T47D (cell line): Measurements from ENCODE around the gene WDR27.

Experiments
- DNase-seq, 2 experiments: peaks; one replicate each; pipeline versions ENCODE4 v3.0.0 to v3.0.0-alpha.2; 2011 to 2012; ENCODE audit warnings: low read depth in 1 of 2, low spot score in 1 of 2
- JUND ChIP-seq: IDR thresholded peaks from 2 replicates; pipeline ENCODE4 v1.6.1; 2012; ENCODE audit warnings: low read depth
- in situ Hi-C: cut with HindIII; loops from 2 replicates; pipeline ENCODE4 v1.10.0; 2016; ENCODE audit warnings: low sequenced_read_pairs, low pct_unique_long_range_greater_than_20kb

The WDR27 gene

DNA sequence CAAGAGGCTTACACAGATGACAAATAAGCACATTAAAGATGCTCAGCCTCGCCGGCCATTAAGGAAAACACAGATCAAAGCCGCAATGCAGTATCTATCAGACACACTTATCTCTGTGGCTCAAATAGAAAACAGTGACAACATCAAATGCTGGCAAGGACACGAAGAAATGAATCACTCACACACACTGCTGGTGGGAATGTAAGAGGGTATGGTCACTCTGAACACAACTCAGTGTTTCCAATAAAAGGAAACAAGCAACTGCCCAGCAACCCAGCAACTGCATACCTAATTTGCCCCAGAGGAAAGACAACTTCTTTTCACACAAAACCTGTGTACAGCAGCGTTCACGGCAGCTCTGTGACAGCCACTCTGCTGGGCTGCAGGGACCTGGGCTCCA is 155.8 kb downstream of the WDR27 start:
- no peak for DNase-seq
- in situ Hi-C loops = no loop called here
- TF ChIP-seq JUND = no peak

DNA sequence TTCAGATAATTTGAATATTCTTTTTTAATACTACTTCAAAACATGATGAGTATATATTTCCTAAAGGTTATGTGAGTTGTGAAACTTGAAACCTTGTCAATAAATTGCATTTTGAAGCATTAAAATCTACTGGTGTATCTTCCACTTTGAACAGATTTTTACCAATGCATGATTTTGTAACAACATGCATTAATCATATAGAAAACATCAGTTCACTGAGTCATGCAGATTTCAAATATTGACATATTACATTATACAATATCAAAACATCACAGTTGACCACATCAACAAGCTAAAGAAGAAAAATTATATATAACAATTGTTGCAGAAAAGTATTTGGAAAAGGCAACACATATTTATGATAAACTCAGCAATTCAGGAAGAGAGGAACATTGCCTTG is 158.1 kb downstream of the WDR27 start:
- DNase-seq = no peak
- no peak for TF ChIP-seq JUND
- in situ Hi-C loops = no loop called here

DNA sequence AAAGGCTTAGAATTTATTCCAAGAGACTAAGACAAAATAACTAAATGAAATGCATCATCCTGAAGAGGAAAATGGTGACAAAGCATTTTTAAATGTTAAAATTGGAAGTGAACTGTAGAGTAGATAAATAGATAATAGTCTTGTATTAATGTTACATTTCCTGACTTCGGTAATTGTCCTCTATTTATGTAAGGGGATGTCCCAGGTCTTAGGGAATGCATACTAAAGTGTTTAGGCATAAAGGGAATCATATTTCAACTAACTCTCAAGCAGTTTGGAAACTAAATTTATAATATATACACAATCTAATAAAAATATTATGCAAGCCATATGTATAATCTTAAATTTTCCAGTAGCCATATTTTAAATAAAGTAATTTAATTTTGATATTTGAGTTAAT is 159.3 kb downstream of the WDR27 start:
- in situ Hi-C loops = no loop called here
- TF ChIP-seq JUND = no peak
- DNase-seq = no peak

DNA sequence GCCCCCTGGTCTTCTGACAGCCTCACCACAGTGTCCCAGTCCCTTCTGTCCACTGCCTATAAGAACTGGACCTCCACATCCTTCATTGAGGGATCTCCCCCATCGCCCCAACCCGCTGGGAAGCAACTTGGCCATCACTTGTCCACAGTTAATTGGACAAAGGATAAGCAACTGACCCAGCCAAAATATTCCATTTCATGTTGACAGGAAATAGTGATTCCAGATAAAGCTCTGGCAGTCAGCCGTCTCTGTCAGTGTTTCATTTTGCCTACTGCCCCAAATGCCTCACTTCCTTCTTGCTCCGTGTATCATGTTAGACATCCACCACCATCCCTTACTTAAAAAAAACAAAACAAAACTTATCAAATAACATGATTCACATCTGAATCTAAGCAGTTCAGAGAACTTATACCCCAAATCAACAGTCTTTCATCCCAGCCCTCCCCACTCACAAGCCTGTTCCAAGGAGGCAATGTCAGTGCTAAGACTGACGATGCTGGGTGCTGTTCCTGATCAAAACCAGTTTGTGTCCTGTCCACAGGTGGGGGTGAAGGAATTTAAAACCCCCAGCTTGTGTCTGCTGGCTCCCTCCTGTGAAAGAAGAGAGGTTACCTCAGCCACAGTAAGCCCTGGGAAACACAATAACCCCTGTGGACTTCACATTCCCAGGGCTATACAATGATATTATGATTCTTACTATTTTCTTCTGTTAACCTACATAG is 162.5 kb downstream of the WDR27 start:
- DNase-seq = no peak
- TF ChIP-seq JUND = no peak
- in situ Hi-C loops = no loop called here

DNA sequence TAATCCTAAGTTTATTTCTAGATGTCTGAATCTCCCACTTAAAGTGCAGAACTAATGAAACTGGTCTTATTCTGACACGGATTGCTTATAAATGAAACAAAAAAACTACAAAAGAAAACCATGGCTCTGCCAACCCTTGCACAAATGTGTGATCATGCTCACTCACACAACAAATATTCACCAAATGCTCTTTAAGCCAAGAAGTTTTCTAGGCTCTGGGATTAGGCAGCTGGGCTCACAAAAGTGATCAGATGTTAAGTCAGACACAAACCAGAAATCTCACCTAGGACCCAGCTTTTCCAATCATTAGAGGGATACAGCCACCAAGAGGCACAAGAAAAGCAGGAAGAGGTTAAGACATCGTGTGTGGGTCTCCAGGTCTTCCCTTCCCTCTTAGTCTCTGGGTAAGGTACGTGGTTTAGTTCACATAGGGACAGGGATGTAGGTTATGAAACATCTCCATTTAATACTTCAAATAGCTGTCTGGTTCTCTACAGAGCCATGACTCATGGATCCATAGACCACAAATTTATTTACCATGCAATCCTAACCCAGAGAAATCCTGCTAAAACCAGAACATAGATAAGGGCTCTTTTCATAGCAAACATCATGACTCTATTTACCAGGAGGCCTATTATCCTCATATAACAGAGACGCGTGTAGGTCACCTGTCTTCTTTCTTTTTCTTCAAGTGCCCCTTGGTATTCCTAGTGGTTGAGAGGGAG is 165.2 kb downstream of the WDR27 start:
- in situ Hi-C loops = no loop called here
- no peak for DNase-seq
- TF ChIP-seq JUND = no peak

DNA sequence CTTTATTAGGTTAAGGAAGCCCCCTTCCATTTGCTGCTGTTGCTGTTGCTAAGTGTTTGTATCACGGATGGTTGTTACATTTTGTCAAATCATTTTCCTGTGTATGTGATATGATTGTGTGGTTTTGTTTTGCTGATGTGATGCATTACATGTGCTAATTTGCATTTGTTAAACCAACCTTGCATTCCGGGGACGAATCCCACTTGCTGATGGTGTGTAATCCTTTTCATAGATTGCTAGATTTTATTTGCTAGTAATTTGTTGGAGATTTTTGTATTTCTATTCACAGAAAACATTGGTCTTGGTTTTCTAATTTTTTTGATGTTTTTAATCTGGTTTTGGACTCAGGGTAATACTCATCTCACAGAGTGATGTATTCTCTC is 167.8 kb downstream of the WDR27 start:
- no peak for TF ChIP-seq JUND
- DNase-seq = no peak
- in situ Hi-C loops = no loop called here

DNA sequence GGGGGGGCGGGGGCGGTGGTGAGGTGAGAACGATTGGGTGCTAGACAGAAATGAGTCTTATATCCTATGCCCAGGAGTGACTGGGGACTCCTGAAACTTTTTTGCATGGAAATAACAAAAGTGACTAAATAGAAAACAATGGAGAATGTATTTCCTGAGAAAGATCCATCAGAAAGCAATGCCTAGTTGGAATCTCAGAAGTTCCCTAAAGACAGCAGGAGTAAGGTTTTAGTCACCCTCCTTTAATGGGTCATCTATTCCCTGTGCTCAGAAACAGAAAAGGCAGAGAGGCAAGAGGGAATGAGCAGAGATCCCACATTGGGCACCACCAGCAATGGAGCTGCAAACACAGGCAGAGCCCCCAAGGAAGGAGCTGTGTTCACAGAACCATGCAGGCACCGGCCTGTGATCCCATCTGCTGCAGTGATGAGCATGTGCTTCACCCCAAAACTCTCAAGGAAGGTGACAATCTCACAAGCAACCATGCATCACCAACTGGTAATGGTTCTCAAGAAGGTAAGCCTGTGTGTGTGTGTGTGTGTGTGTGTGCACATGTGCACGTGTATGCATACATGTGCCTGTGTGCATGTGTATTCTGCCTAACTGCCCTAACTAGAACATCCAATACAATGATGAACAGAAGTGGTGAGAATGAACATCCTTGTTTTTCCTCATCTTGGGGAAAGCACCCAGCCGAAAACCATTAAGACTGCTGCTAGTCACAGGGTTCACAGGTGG is 168.4 kb downstream of the WDR27 start:
- TF ChIP-seq JUND = no peak
- DNase-seq = no peak
- in situ Hi-C loops = no loop called here

DNA sequence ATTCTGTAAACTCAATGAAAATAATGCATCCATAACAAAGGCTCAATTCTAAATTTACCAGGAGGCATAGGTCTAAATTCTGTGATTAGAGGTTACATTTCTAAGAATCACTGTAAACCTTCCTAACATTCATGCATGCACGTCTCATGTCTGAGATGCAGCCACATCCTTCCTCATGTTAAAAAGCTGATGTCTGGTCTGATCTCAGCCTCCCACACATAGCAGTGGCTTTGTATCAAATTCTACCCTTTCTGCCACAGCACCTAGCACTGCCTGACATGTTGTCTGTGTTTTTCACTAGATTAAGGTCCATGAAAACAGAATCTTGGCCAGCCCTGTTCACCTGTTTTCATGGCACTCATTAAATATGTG is 171.1 kb downstream of the WDR27 start:
- no peak for TF ChIP-seq JUND
- in situ Hi-C loops = no loop called here
- no peak for DNase-seq

DNA sequence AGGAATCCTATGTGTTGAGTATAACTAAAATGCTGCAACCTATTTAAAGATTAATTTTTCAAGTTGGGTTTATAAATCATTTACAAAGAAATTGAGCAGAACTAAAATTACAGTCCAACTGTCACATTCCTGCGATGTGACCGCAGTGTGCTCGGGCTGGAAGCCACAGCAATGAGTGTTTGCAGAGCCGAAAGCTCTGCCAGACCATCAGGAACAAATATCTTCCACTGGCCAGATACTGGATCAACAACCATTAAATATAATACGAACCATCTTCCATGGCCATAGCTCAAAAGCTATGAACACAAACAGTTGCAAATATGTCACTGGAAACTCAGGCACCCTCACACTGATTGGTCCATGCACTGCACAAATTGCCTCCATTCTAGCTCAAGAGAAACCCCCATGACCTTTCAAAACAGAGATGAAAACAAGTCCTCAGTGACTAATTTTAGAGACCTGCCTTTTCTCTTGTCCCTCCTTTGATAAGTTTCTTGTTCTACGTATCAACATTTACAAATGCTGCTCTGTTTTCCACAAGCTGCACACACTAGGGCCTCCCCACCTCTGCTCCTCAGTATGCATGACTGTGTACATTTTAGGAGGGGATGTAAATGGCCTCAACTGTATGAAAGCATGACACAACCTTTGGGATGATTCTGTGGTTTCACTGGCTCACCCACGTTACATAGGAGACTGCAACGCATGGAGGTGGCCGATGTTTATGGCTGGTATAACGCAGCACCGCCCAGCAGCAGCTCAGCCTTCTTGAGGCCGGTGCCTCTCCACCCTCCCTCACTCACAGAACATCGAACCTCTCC is 171.7 kb downstream of the WDR27 start:
- peak; percentile 4 to 80 for DNase-seq
- no peak for TF ChIP-seq JUND
- in situ Hi-C loops = no loop called here

DNA sequence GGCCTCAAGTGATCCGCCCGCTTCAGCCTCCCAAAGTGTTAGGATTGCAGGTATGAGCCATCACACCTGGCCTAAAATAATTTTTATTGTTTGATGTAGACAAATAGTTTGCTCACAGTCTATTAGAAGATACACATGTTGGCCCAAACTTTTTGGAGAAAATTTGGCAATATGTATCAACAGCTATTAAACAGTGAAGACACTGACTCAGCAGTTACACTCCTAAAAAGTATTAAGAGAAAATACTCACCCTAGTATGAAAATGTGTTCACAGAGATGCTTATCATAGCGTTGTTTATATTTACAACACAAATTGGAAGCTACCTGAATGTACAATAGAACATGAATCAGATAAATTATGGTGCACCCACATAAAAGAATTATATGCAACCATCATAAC is 173.1 kb downstream of the WDR27 start:
- in situ Hi-C loops = no loop called here
- DNase-seq = peak in 1 of 2 experiments; percentile 19

DNA sequence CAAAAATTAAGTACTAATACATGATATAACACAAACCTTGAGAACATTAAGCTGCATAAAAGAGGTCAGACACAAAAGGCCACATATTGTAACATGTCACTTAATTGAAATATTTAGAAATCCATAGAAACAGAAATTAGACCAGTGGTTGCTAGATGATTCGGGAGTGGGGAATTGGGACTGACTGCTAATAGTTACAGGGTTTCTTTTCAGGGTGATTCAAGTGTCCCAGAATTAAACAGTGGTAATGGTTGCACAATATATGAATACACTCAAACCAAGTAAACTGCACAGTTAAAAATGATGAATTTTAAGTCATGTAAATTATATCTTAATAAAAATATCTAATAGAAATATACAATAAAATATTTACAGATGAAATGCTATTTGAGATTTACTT is 174.5 kb downstream of the WDR27 start:
- DNase-seq = no peak
- in situ Hi-C loops = no loop called here

More for the DNA sequence above, 173.1 kb downstream of the WDR27 start:
- no peak for TF ChIP-seq JUND

DNA sequence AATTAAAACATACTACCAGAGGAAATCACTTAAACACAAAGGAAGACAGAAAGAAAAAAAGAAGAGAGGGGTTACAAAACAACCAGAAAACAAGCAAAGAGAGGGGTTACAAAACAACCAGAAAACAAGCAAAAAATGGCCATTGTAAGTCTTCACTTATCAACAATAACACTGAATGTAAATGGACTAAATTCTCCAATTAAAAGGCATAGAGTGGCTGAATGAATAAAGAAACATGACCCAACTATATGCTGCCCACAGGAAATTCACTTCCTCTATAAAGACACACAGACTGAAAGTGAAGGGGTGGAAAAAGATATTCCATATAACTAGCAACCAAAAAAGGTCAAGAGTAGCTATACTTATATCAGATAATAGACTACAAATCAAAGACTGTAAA is 180.0 kb downstream of the WDR27 start:
- in situ Hi-C loops = no loop called here
- no peak for DNase-seq
- no peak for TF ChIP-seq JUND

More for the DNA sequence above, 174.5 kb downstream of the WDR27 start:
- no peak for TF ChIP-seq JUND
